ENCODE data around the gene SLC8A3.

DNA sequence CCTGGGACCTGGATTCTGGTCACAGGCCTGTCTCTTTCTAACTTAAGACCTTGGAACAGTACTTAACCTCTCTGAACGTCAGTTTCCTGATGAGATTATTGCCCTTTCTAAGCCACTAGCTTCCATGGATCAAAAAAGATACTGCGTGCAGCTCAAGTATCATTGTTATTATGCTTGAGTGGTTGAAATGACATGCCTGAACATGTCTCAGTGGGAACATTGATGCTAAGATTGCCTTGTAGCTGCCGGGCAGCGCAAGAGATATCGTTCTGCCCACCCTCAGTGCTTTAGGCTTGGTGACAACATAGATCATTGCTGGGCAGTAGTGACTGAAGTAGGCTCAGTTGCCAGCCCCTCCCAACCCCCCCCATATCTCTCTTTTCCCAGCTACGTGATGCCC lies 177.7 kb downstream of the SLC8A3 start:
- TF ChIP-seq, protein P1, sequence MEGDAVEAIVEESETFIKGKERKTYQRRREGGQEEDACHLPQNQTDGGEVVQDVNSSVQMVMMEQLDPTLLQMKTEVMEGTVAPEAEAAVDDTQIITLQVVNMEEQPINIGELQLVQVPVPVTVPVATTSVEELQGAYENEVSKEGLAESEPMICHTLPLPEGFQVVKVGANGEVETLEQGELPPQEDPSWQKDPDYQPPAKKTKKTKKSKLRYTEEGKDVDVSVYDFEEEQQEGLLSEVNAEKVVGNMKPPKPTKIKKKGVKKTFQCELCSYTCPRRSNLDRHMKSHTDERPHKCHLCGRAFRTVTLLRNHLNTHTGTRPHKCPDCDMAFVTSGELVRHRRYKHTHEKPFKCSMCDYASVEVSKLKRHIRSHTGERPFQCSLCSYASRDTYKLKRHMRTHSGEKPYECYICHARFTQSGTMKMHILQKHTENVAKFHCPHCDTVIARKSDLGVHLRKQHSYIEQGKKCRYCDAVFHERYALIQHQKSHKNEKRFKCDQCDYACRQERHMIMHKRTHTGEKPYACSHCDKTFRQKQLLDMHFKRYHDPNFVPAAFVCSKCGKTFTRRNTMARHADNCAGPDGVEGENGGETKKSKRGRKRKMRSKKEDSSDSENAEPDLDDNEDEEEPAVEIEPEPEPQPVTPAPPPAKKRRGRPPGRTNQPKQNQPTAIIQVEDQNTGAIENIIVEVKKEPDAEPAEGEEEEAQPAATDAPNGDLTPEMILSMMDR (IDR thresholded peaks at IDR 0.05), result no peak
- TF ChIP-seq, protein P2, sequence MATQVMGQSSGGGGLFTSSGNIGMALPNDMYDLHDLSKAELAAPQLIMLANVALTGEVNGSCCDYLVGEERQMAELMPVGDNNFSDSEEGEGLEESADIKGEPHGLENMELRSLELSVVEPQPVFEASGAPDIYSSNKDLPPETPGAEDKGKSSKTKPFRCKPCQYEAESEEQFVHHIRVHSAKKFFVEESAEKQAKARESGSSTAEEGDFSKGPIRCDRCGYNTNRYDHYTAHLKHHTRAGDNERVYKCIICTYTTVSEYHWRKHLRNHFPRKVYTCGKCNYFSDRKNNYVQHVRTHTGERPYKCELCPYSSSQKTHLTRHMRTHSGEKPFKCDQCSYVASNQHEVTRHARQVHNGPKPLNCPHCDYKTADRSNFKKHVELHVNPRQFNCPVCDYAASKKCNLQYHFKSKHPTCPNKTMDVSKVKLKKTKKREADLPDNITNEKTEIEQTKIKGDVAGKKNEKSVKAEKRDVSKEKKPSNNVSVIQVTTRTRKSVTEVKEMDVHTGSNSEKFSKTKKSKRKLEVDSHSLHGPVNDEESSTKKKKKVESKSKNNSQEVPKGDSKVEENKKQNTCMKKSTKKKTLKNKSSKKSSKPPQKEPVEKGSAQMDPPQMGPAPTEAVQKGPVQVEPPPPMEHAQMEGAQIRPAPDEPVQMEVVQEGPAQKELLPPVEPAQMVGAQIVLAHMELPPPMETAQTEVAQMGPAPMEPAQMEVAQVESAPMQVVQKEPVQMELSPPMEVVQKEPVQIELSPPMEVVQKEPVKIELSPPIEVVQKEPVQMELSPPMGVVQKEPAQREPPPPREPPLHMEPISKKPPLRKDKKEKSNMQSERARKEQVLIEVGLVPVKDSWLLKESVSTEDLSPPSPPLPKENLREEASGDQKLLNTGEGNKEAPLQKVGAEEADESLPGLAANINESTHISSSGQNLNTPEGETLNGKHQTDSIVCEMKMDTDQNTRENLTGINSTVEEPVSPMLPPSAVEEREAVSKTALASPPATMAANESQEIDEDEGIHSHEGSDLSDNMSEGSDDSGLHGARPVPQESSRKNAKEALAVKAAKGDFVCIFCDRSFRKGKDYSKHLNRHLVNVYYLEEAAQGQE (IDR thresholded peaks at IDR 0.05; ENCODE audit: insufficient read depth in 1 of 2, low read depth in 2 of 2, low read length in 1 of 2), result no peak
- TF ChIP-seq POLR2AphosphoS5 (IDR thresholded peaks at IDR 0.05; ENCODE audit: low read depth, low read length), result no peak
- TF ChIP-seq TCF7L2 (IDR thresholded peaks at IDR 0.05; ENCODE audit: low read depth, low read length), result no peak
- TF ChIP-seq SIN3A (IDR thresholded peaks at IDR 0.05; ENCODE audit: borderline replicate concordance, insufficient read depth, low read depth, low read length), result no peak
